Glutamatergic neuron (in vitro differentiated cells): Measurements from ENCODE around the gene UBE2L5. TPM values are rescaled to one million over a fixed set of nuclear protein-coding genes. Genes with fewer than 3 reads are reported as not detected.
"Not testable (repeated sequence)": the region's sequence is repeated elsewhere in the genome, so short reads cannot be mapped to it uniquely, and the experiment has no call there.

Source experiments
- DNase-seq: peaks from one replicate; pipeline ENCODE4 v3.0.0; 2022
- H3K27ac Mint-ChIP-seq: one replicate; pipeline ENCODE4 v1.8.0; 2020; ENCODE audit warnings: mild to moderate bottlenecking, mixed read lengths, inconsistent platforms; ENCODE audit not compliant: unreplicated experiment
- H3K27me3 Mint-ChIP-seq: one replicate; pipeline ENCODE4 v1.8.0; 2020; ENCODE audit warnings: mild to moderate bottlenecking, moderate library complexity, mixed read lengths, inconsistent platforms; ENCODE audit not compliant: unreplicated experiment
- H3K36me3 Mint-ChIP-seq: one replicate; pipeline ENCODE4 v1.8.0; 2020; ENCODE audit warnings: mild to moderate bottlenecking, mixed read lengths, inconsistent platforms; ENCODE audit not compliant: unreplicated experiment
- H3K4me1 Mint-ChIP-seq: one replicate; pipeline ENCODE4 v1.8.0; 2020; ENCODE audit warnings: mild to moderate bottlenecking, low read depth, mixed read lengths, inconsistent platforms; ENCODE audit not compliant: unreplicated experiment
- H3K4me3 Mint-ChIP-seq: one replicate; pipeline ENCODE4 v1.8.0; 2020; ENCODE audit warnings: mild to moderate bottlenecking, mixed read lengths, inconsistent platforms; ENCODE audit not compliant: unreplicated experiment
- H3K9me3 Mint-ChIP-seq: one replicate; pipeline ENCODE4 v1.8.0; 2020; ENCODE audit warnings: mild to moderate bottlenecking, moderate library complexity, mixed read lengths, inconsistent platforms; ENCODE audit not compliant: unreplicated experiment
- CTCF ChIP-seq: fragments of 200-600 bp; sonication (generic); IDR thresholded peaks from one replicate; pipeline ENCODE4 v1.5.0; 2021; ENCODE audit not compliant: partially characterized antibody, unreplicated experiment
- total RNA-seq: library from RNA; stranded (reverse); fragmentation: NEBNext Ultra II Directional; extraction: Animal tissue kit (Norgen Biotek cat#: 25700); gene quantifications from one replicate; pipeline ENCODE4 v1.2.1, GENCODE V29; 2021; ENCODE audit not compliant: unreplicated experiment

UBE2L5 gene
- total RNA-seq, 1 donor from 2014 or later = not detected

GRCh38 chr13:30443957-30444404 is 21.7 kb downstream of the UBE2L5 start:
- H3K27ac Mint-ChIP-seq = no peak overlapping the region
- peaks cover 10% of the 10 kb centered on the region for H3K27me3 Mint-ChIP-seq
- no peaks in the 10 kb centered on the region for H3K9me3 Mint-ChIP-seq
- no peaks in the 10 kb centered on the region for H3K36me3 Mint-ChIP-seq
- peak overlapping the region; percentile 20 for H3K4me3 Mint-ChIP-seq
- DNase-seq = peak; percentile 27
- TF ChIP-seq CTCF = no peak
- peaks cover 16% of the 10 kb centered on the region for H3K4me1 Mint-ChIP-seq

GRCh38 chr13:30446126-30446500 is 23.8 kb downstream of the UBE2L5 start:
- Mint-ChIP-seq H3K27ac (no peak overlapping the region), H3K9me3 (no peaks in the 10 kb centered on the region), H3K4me1 (peaks cover 16% of the 10 kb centered on the region), H3K27me3 (peaks cover 10% of the 10 kb centered on the region), H3K4me3 (peak overlapping the region; percentile 44), H3K36me3 (no peaks in the 10 kb centered on the region)
- no peak for DNase-seq
- no peak for TF ChIP-seq CTCF

GRCh38 chr13:30448441-30448840 is 26.1 kb downstream of the UBE2L5 start:
- Mint-ChIP-seq H3K9me3 (no peaks in the 10 kb centered on the region), H3K4me1 (peaks cover 12% of the 10 kb centered on the region), H3K36me3 (no peaks in the 10 kb centered on the region), H3K27ac (no peak overlapping the region), H3K27me3 (peaks cover 10% of the 10 kb centered on the region), H3K4me3 (no peak overlapping the region)
- no peak for DNase-seq
- no peak for TF ChIP-seq CTCF

- no peak for DNase-seq
- Mint-ChIP-seq H3K36me3 (no peaks in the 10 kb centered on the region), H3K9me3 (no peaks in the 10 kb centered on the region), H3K4me3 (no peak overlapping the region), H3K27ac (no peak overlapping the region), H3K4me1 (peaks cover 14% of the 10 kb centered on the region), H3K27me3 (peaks cover 7% of the 10 kb centered on the region)
- no peak for TF ChIP-seq CTCF
Observed at GRCh38 chr13:30450066-30450465, 27.8 kb downstream of the UBE2L5 start.

- not testable (repeated sequence) for H3K27ac Mint-ChIP-seq, H3K36me3 Mint-ChIP-seq, H3K4me3 Mint-ChIP-seq, DNase-seq, H3K27me3 Mint-ChIP-seq, H3K9me3 Mint-ChIP-seq, H3K4me1 Mint-ChIP-seq
Observed at GRCh38 chr13:30451476-30451875, 29.2 kb downstream of the UBE2L5 start.

- peaks cover 8% of the 10 kb centered on the region for H3K4me1 Mint-ChIP-seq
- no peaks in the 10 kb centered on the region for H3K27me3 Mint-ChIP-seq
- no peak overlapping the region for H3K27ac Mint-ChIP-seq
- no peak for TF ChIP-seq CTCF
- no peak overlapping the region for H3K4me3 Mint-ChIP-seq
- H3K9me3 Mint-ChIP-seq = peaks cover 2% of the 10 kb centered on the region
- DNase-seq = no peak
- no peaks in the 10 kb centered on the region for H3K36me3 Mint-ChIP-seq
Observed at GRCh38 chr13:30453727-30454126, 31.4 kb downstream of the UBE2L5 start.
